Measurements from ENCODE around the gene NTN3. TPM values are rescaled to one million over a fixed set of nuclear protein-coding genes. Genes with fewer than 3 reads are reported as not detected.
"Not testable (repeated sequence)": the region's sequence is repeated elsewhere in the genome, so short reads cannot be mapped to it uniquely, and the experiment has no call there.

The NTN3 gene
- total and polyA plus RNA-seq, 9 donors, result 0.12 to 0.34 (median 0.19) TPM; not detected in 5

- no peak for TF ChIP-seq POLR2A (IDR thresholded peaks at IDR 0.05)
- no peak for TF ChIP-seq CTCF (IDR thresholded peaks at IDR 0.05)
- TF ChIP-seq EP300 (IDR thresholded peaks at IDR 0.05), result no peak
- Histone ChIP-seq H3K4me1 (ENCODE audit: insufficient read depth) (peaks cover 11% of the 10 kb centered on the region), H3K27ac (no peak overlapping the region), H3K4me3 (no peak overlapping the region), H3K9me3 (no peaks in the 10 kb centered on the region), H3K27me3 (no peaks in the 10 kb centered on the region), H3K36me3 (no peaks in the 10 kb centered on the region)
- WGBS, 3 donors, result 81 to 82% (median 81%) methylated on average over 8 of the region's 8 CpGs
- intact Hi-C loops (cut with DNase I), result no loop called here
- DNase-seq, result no peak
Measured at GRCh38 chr16:2478279-2478678, 7.2 kb downstream of the NTN3 start.

GRCh38 chr16:2479996-2480395, 8.9 kb downstream of the NTN3 start:
- H3K27me3 ChIP-seq; DNase-seq; H3K36me3 ChIP-seq; intact Hi-C loops (cut with DNase I); H3K9me3 ChIP-seq; H3K27ac ChIP-seq; H3K4me3 ChIP-seq: not testable (repeated sequence)
- peaks cover 17% of the 10 kb centered on the region for H3K4me1 ChIP-seq (ENCODE audit: insufficient read depth)
- 92 to 94% (median 94%) methylated on average over 10 of the region's 10 CpGs for WGBS, 3 donors

GRCh38 chr16:2480948-2481347, 9.9 kb downstream of the NTN3 start:
- Histone ChIP-seq H3K27ac (no peak overlapping the region), H3K4me3 (no peak overlapping the region), H3K36me3 (no peaks in the 10 kb centered on the region), H3K9me3 (no peaks in the 10 kb centered on the region), H3K4me1 (ENCODE audit: insufficient read depth) (peaks cover 14% of the 10 kb centered on the region), H3K27me3 (no peaks in the 10 kb centered on the region)
- intact Hi-C loops (cut with DNase I), result no loop called here
- 83 to 84% (median 84%) methylated on average over 12 of the region's 12 CpGs for WGBS, 3 donors
- no peak for DNase-seq
- no peak for TF ChIP-seq EP300 (IDR thresholded peaks at IDR 0.05)
- TF ChIP-seq CTCF (IDR thresholded peaks at IDR 0.05), result no peak
- TF ChIP-seq POLR2A (IDR thresholded peaks at IDR 0.05), result no peak

GRCh38 chr16:2481676-2482075, 10.6 kb downstream of the NTN3 start:
- Histone ChIP-seq H3K9me3 (no peaks in the 10 kb centered on the region), H3K27me3 (no peaks in the 10 kb centered on the region), H3K27ac (no peak overlapping the region), H3K4me1 (ENCODE audit: insufficient read depth) (peaks cover 14% of the 10 kb centered on the region), H3K4me3 (no peak overlapping the region), H3K36me3 (no peaks in the 10 kb centered on the region)
- intact Hi-C loops (cut with DNase I), result no loop called here
- TF ChIP-seq POLR2A (IDR thresholded peaks at IDR 0.05) (no peak), CTCF (IDR thresholded peaks at IDR 0.05) (no peak), EP300 (IDR thresholded peaks at IDR 0.05) (no peak)
- no peak for DNase-seq
- WGBS, 3 donors, result 62 to 70% (median 64%) methylated on average over 7 of the region's 7 CpGs

- intact Hi-C loops (cut with DNase I), result no loop called here
- H3K4me3 ChIP-seq, result no peak overlapping the region
- no peak for DNase-seq
- H3K27ac ChIP-seq, result no peak overlapping the region
- WGBS, 3 donors, result 55 to 64% (median 58%) methylated on average over 13 of the region's 13 CpGs
- TF ChIP-seq EP300 (IDR thresholded peaks at IDR 0.05) (no peak), CTCF (IDR thresholded peaks at IDR 0.05) (no peak), POLR2A (IDR thresholded peaks at IDR 0.05) (no peak)
- no peaks in the 10 kb centered on the region for H3K36me3 ChIP-seq
- H3K9me3 ChIP-seq, result no peaks in the 10 kb centered on the region
- H3K4me1 ChIP-seq (ENCODE audit: insufficient read depth), result peaks cover 14% of the 10 kb centered on the region
- no peaks in the 10 kb centered on the region for H3K27me3 ChIP-seq
Measured at GRCh38 chr16:2482249-2482648, 11.2 kb downstream of the NTN3 start.
